HL-60 (cell line): ENCODE data around the gene CDH22.

Experiments
- GABPA ChIP-seq: IDR thresholded peaks from 2 replicates; pipeline ENCODE4 v1.6.1; 2012; ENCODE audit warnings: low read depth
- POLR2AphosphoS5 ChIP-seq: IDR thresholded peaks from 2 replicates; pipeline ENCODE4 v1.6.1; 2012; ENCODE audit warnings: low read depth
- TF ChIP-seq, protein P1 (sequence below): IDR thresholded peaks from one replicate; pipeline ENCODE4 v1.5.1; 2011; ENCODE audit warnings: low read length, control low read depth, inconsistent platforms; ENCODE audit not compliant: insufficient read depth

GRCh38 chr20:46219190-46219589 is 89.1 kb downstream of the CDH22 start:
- TF ChIP-seq, protein P1, sequence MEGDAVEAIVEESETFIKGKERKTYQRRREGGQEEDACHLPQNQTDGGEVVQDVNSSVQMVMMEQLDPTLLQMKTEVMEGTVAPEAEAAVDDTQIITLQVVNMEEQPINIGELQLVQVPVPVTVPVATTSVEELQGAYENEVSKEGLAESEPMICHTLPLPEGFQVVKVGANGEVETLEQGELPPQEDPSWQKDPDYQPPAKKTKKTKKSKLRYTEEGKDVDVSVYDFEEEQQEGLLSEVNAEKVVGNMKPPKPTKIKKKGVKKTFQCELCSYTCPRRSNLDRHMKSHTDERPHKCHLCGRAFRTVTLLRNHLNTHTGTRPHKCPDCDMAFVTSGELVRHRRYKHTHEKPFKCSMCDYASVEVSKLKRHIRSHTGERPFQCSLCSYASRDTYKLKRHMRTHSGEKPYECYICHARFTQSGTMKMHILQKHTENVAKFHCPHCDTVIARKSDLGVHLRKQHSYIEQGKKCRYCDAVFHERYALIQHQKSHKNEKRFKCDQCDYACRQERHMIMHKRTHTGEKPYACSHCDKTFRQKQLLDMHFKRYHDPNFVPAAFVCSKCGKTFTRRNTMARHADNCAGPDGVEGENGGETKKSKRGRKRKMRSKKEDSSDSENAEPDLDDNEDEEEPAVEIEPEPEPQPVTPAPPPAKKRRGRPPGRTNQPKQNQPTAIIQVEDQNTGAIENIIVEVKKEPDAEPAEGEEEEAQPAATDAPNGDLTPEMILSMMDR, result no peak
- TF ChIP-seq GABPA (no peak), POLR2AphosphoS5 (no peak)
